ENCODE data around the gene SOS1. TPM values are rescaled to one million over a fixed set of nuclear protein-coding genes. Genes with fewer than 3 reads are reported as not detected.

Gene SOS1
- total RNA-seq, 1 donor from 2014 or later: 11.7 TPM

DNA sequence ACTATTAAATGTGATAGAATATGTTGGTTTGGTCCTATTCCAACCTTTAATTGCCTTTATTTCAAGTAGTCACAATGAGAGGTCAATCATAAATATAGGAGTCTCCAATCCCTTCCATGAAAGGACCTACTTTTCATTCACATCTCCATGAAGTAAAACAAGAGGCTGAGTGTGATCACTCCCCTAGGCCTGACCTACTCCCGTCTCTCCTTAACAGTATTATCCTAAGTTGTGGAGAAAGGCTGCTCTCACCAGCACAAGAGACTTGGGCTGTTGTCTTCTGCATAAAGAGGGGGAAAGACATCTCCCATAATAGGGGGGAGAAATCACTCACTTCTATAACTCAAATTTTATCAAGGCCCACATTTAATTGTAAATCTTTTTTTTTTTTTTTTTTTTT, 105.4 kb downstream of the SOS1 start:
- no peak for DNase-seq (ENCODE audit: low read depth)
- no peak overlapping the region for H3K4me3 ChIP-seq (ENCODE audit: low read depth, low read length)
- TF ChIP-seq, protein P1, sequence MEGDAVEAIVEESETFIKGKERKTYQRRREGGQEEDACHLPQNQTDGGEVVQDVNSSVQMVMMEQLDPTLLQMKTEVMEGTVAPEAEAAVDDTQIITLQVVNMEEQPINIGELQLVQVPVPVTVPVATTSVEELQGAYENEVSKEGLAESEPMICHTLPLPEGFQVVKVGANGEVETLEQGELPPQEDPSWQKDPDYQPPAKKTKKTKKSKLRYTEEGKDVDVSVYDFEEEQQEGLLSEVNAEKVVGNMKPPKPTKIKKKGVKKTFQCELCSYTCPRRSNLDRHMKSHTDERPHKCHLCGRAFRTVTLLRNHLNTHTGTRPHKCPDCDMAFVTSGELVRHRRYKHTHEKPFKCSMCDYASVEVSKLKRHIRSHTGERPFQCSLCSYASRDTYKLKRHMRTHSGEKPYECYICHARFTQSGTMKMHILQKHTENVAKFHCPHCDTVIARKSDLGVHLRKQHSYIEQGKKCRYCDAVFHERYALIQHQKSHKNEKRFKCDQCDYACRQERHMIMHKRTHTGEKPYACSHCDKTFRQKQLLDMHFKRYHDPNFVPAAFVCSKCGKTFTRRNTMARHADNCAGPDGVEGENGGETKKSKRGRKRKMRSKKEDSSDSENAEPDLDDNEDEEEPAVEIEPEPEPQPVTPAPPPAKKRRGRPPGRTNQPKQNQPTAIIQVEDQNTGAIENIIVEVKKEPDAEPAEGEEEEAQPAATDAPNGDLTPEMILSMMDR (conservative IDR thresholded peaks at IDR 0.05; ENCODE audit: low read depth, low read length): no peak

DNA sequence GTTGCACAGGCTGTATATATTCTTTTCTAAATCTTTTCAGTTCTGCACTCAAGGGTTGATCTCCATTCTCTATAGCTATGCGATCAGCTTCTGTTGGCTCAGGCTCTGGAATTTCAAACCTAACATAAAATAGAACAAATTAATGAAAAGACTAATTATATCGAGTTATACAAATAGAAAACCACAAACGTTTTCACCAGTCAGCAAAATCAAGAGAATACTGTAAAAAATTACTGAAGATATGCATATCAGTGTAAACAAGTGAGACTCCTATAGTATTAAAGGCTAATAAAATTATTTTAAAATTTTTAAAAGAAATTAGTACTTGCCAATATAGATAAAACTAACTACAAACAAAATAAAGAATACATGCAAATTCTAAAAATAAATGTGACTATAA, 107.0 kb downstream of the SOS1 start:
- TF ChIP-seq, protein P1 (conservative IDR thresholded peaks at IDR 0.05; ENCODE audit: low read depth, low read length): no peak

DNA sequence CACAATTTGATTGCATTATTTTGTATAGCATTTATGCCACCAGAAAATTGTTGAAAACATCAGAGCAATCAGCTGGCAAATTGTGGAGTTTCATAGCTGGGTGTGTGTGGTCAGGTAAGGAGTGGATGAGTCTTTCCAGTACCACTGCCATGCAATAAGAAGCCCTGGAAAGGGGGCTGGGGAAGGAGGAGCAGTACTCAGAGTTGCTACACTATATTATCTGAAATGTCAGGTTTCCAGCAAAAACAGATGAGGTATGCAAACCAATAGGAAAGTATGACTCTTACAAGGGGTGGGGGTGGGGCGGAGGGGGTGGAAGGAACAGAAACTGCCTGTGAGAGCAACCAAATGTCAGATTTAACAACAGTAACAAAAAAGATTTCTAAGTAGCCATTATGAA, 112.2 kb downstream of the SOS1 start:
- DNase-seq (ENCODE audit: low read depth): no peak
- H3K4me3 ChIP-seq (ENCODE audit: low read depth, low read length): no peak overlapping the region
- TF ChIP-seq, protein P1 (conservative IDR thresholded peaks at IDR 0.05; ENCODE audit: low read depth, low read length): no peak

More for the DNA sequence above, 107.0 kb downstream of the SOS1 start:
- DNase-seq (ENCODE audit: low read depth): no peak
- H3K4me3 ChIP-seq (ENCODE audit: low read depth, low read length): no peak overlapping the region

DNA sequence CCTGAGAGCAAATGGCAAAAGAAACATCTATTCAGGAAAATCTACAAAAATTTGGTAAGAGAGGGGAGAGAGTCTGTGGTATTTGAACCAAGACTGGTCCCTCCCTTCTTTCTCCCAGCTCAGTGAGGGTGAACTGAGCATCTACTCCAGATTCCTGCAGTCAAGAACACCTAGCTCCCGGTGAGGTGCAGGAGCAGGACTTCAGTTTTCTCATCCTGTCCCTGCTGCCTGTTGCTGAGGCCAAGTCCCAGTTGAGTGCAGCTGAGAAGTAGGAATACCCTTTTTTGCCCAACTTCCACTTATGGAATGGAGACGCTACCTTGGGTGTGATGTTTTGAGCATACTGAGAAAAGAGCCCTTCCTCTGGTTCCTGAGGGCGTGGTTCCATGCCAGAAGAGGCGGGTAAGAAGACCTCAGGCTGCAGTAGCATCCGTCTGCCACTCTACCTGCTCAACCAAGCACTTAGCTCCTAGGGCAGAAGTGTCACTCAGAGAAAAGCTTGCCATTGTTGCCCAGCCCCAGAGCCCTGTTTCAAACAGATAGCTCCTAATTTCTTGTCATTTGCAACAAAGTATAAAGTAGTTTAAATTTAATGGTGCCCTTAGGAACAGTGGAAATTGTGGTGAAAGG, 112.9 kb downstream of the SOS1 start:
- H3K4me3 ChIP-seq (ENCODE audit: low read depth, low read length): no peak overlapping the region
- TF ChIP-seq, protein P1 (conservative IDR thresholded peaks at IDR 0.05; ENCODE audit: low read depth, low read length): no peak
- no peak for DNase-seq (ENCODE audit: low read depth)

DNA sequence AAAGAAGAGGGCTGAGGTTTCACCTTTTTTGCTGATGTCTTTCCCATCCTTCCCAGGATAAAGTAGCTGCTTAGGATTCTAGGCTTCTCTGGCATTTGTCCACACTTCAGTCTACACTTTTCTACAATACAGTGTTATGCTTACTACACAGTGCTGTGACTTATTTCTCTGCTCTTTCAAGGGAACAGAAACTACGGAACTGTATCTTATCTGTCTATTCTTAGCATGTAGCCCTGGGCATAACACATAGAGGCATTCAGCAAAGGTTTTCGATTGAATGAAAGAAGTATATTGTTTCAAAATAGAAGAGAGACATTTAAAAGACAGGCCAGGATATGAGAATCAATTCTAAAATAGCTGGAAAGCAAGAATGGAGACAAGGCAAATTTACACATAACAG, 120.3 kb downstream of the SOS1 start:
- H3K4me3 ChIP-seq (ENCODE audit: low read depth, low read length): no peak overlapping the region
- no peak for DNase-seq (ENCODE audit: low read depth)
- TF ChIP-seq, protein P1 (conservative IDR thresholded peaks at IDR 0.05; ENCODE audit: low read depth, low read length): no peak

DNA sequence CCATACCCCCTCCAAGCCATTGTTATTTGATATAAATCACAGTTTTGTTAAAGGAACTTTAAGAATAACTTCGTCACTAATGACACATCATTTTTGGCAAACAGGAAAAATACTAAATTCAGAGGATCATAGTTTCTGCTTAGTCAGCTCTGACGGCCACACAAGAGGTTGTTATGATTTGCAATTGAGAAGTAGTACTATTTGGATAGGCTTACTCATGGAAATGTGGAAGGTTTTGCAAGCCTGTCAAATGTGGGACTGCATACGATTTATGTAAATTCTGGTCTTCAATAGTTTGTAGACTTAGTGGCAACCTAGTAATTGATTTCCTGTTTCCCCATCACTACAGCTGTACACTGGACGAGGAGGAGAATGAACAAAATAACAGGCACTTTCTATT, 123.1 kb downstream of the SOS1 start:
- H3K4me3 ChIP-seq (ENCODE audit: low read depth, low read length): no peak overlapping the region
- TF ChIP-seq, protein P1 (conservative IDR thresholded peaks at IDR 0.05; ENCODE audit: low read depth, low read length): no peak
- no peak for DNase-seq (ENCODE audit: low read depth)

DNA sequence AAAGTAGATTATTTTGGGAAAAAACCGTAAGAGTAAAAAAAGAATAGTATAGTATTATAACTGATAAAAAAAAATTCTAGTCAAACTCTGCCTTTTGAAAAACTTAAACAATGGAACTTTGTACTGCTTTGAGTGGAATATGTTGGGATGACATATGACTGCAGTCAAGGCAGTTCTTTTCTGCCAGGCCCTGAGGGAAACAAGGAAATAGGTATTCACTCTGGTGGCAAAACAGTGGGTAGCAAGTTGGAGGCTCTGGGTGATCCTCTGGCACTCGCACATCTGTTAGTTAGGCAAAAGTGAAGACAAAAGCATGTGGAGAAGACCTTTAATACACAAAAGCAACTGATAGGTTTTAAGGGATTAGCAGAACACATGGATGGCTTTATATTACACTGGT, 129.0 kb downstream of the SOS1 start:
- TF ChIP-seq, protein P1 (conservative IDR thresholded peaks at IDR 0.05; ENCODE audit: low read depth, low read length): no peak
- no peak for DNase-seq (ENCODE audit: low read depth)
- no peak overlapping the region for H3K4me3 ChIP-seq (ENCODE audit: low read depth, low read length)
